HL-60 (cell line): ENCODE results near the gene ZNF75A.

Source experiments
- DNase-seq, 2 experiments: peaks; one replicate each; pipeline ENCODE4 v3.0.0-alpha.2; 2010 to 2020; ENCODE audit warnings: low read depth in 1 of 2, low spot score in 1 of 2
- H3K27ac ChIP-seq: fragments of 250-450 bp; sonication (Bioruptor Pico); replicated peaks from 2 replicates; pipeline ENCODE4 v1.5.1; 2020; ENCODE audit warnings: mild to moderate bottlenecking, moderate library complexity
- H3K27me3 ChIP-seq: fragments of 250-450 bp; sonication (Bioruptor Pico); 2 replicates; pipeline ENCODE4 v1.5.1; 2021; ENCODE audit warnings: mild to moderate bottlenecking, moderate library complexity; ENCODE audit not compliant: insufficient read depth, poor library complexity, severe bottlenecking
- H3K4me3 ChIP-seq: replicated peaks from 2 replicates; pipeline ENCODE4 v1.5.1; 2011; ENCODE audit warnings: mild to moderate bottlenecking, control low read depth, low read length; ENCODE audit not compliant: insufficient read depth
- GABPA ChIP-seq: IDR thresholded peaks from 2 replicates; pipeline ENCODE4 v1.6.1; 2012; ENCODE audit warnings: low read depth
- POLR2AphosphoS5 ChIP-seq: IDR thresholded peaks from 2 replicates; pipeline ENCODE4 v1.6.1; 2012; ENCODE audit warnings: low read depth
- SPI1 ChIP-seq: IDR thresholded peaks from 2 replicates; pipeline ENCODE4 v1.6.1; 2012; ENCODE audit warnings: low read depth, mild to moderate bottlenecking, borderline replicate concordance
- TF ChIP-seq, protein P1 (sequence below): IDR thresholded peaks from one replicate; pipeline ENCODE4 v1.5.1; 2011; ENCODE audit warnings: low read length, control low read depth, inconsistent platforms; ENCODE audit not compliant: insufficient read depth
- TF ChIP-seq, protein P2 (sequence below): IDR thresholded peaks from 2 replicates; pipeline ENCODE4 v1.6.1; 2012; ENCODE audit warnings: low read depth; ENCODE audit not compliant: insufficient replicate concordance

ZNF75A gene

DNA sequence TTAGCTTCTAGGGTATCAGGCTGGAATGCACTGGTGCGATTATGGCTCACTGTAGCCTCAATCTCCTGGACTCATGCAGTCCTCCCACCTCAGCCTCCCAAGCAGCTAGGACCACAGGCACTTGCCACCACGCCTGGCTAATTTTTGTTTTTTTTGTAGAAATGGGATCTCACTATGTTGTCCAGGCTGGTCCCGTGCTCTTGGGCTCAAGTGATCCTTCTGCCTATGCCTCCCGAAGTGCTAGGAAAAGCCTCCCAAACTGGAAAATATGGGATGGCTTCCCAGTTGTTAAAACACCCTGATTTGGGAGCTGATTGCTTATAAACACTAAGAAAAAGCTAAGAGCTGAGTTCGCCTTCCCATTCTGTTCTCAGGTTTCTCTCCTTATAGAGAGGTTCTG lies 28.6 kb upstream of the ZNF75A start:
- Histone ChIP-seq H3K4me3 (no peak overlapping the region), H3K27ac (no peak overlapping the region), H3K27me3 (no peaks in the 10 kb centered on the region)
- DNase-seq: no peak
- TF ChIP-seq POLR2AphosphoS5 (no peak), GABPA (no peak), SPI1 (no peak)

DNA sequence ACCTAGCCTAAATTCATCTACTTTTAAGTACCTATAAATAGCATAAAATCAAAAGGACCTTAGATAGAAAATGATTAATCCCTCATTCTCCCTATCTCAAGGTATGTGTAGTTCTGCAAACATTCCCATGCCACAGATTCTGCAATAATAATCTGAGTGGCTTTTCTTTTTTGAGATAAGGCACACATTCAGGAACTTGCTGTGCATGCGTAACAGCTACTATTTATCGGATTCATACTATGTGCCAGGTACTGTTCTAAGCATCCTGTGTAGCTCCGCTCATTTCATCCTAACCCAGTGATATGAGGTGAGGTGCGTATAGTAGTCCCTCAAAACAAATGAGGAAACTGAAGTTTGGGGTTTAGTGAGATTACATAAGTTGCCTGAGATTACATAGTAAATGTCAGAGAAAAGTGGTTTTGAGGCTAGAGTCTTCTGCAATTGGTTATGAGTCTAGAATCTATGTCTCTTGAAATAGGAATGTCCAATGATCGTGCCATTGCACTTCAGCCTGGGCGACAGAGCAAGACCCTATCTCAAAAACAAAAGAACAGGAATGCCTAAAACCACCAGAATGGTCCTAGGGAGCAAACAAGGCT lies 24.0 kb upstream of the ZNF75A start:
- TF ChIP-seq POLR2AphosphoS5: no peak
- no peak for TF ChIP-seq GABPA
- TF ChIP-seq, protein P1, sequence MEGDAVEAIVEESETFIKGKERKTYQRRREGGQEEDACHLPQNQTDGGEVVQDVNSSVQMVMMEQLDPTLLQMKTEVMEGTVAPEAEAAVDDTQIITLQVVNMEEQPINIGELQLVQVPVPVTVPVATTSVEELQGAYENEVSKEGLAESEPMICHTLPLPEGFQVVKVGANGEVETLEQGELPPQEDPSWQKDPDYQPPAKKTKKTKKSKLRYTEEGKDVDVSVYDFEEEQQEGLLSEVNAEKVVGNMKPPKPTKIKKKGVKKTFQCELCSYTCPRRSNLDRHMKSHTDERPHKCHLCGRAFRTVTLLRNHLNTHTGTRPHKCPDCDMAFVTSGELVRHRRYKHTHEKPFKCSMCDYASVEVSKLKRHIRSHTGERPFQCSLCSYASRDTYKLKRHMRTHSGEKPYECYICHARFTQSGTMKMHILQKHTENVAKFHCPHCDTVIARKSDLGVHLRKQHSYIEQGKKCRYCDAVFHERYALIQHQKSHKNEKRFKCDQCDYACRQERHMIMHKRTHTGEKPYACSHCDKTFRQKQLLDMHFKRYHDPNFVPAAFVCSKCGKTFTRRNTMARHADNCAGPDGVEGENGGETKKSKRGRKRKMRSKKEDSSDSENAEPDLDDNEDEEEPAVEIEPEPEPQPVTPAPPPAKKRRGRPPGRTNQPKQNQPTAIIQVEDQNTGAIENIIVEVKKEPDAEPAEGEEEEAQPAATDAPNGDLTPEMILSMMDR: no peak
- TF ChIP-seq, protein P2, sequence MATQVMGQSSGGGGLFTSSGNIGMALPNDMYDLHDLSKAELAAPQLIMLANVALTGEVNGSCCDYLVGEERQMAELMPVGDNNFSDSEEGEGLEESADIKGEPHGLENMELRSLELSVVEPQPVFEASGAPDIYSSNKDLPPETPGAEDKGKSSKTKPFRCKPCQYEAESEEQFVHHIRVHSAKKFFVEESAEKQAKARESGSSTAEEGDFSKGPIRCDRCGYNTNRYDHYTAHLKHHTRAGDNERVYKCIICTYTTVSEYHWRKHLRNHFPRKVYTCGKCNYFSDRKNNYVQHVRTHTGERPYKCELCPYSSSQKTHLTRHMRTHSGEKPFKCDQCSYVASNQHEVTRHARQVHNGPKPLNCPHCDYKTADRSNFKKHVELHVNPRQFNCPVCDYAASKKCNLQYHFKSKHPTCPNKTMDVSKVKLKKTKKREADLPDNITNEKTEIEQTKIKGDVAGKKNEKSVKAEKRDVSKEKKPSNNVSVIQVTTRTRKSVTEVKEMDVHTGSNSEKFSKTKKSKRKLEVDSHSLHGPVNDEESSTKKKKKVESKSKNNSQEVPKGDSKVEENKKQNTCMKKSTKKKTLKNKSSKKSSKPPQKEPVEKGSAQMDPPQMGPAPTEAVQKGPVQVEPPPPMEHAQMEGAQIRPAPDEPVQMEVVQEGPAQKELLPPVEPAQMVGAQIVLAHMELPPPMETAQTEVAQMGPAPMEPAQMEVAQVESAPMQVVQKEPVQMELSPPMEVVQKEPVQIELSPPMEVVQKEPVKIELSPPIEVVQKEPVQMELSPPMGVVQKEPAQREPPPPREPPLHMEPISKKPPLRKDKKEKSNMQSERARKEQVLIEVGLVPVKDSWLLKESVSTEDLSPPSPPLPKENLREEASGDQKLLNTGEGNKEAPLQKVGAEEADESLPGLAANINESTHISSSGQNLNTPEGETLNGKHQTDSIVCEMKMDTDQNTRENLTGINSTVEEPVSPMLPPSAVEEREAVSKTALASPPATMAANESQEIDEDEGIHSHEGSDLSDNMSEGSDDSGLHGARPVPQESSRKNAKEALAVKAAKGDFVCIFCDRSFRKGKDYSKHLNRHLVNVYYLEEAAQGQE: no peak
- no peak for TF ChIP-seq SPI1
- peak in 1 of 2 experiments; percentile 53 for DNase-seq
- no peak overlapping the region for H3K4me3 ChIP-seq
- no peaks in the 10 kb centered on the region for H3K27me3 ChIP-seq
- H3K27ac ChIP-seq: peak overlapping the region; percentile 36

DNA sequence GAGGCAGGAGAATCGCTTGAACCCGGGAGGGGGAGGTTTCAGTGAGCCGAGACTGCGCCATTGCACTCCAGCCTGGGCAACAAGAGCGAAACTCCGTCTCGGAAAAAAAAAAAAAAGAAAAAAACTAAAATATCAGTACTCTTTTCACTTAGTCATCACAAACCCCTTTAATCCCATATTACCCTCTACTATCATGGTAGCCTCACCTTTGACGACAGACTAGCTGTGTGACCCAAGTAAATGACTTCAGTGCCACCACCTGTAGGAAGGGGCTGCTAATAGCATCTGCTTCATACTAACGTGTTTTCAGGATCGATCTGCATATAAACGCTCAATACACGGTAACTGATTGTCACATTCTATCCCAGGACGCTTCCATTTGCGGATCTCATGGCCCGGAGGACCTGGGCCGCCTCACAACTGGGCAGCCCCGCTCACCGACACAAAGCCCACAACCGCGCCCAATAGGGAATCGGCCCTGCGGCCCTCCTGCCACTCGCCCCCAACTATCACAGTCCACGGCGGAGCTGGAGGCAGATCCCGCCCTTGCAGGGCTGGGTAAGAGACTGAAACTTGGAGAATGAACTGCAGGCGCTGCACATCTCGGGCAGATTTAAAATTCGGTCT lies 23.1 kb upstream of the ZNF75A start:
- TF ChIP-seq GABPA (no peak), POLR2AphosphoS5 (no peak), SPI1 (no peak)
- TF ChIP-seq, protein P1: no peak
- TF ChIP-seq, protein P2: no peak
- peak in 1 of 2 experiments; percentile 47 for DNase-seq
- peak overlapping the region; percentile 98 for H3K27ac ChIP-seq

DNA sequence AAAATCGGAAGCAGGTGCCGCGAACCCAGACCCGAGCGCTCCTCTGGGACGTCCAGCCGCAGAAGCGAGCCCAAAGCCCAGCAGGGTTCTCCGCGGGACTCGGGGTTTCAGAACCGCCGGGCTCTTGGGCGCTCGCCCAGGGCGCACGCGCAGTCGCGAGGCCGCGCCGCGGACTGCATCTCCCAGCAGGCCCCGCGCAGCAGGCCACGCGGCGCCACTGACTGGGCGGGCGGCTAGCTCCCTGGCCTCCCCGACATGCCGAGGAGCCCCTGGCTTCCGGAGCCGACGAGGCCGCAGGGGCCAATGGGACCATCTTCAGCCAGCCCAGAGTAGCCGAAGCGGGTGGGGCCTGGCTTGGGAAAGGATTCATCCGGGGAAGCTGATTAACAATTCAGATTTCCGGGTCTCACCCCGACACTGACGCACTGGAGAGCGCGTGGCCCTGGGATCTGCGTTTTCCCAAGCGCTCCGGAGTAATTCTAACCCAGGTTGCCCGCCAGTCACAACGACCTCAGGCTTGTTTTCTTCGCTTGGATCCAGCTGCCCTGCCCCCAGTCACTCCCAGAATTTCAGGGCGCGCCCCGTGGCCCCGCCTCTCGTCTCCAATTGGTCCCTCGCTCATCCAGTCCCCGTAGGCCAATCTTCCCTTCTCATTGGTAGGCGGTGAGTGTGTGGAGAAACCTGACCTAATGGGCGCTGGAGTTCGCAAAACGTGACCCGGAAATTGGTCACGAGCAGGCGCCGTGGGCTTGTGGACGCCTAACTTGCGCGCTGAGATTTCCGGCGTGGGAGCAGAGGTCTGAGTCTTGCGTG lies 22.4 kb upstream of the ZNF75A start, which contains the start of gene ZNF263:
ZNF263 (plus strand) TSS at position 762 of the 813 bp plus-strand sequence. CDS start 328 bp downstream, outside the sequence.
- TF ChIP-seq SPI1 (no peak), POLR2AphosphoS5 (peak; percentile 61; the same call in 1 of the 2 replicates), GABPA (peak; percentile 86)
- TF ChIP-seq, protein P2: no peak
- TF ChIP-seq, protein P1: no peak
- H3K27ac ChIP-seq: peak within 1 kb of the TSS; percentile 98
- peak; percentile 97 to 98 for DNase-seq
- H3K4me3 ChIP-seq: peak within 1 kb of the TSS; percentile 98
- H3K27me3 ChIP-seq: no peaks in the 10 kb centered on the region

More for the DNA sequence above, 23.1 kb upstream of the ZNF75A start:
- no peaks in the 10 kb centered on the region for H3K27me3 ChIP-seq
- peak overlapping the region; percentile 98 for H3K4me3 ChIP-seq
